ENCODE measurements around the gene STK39. TPM values are rescaled to one million over a fixed set of nuclear protein-coding genes. Genes with fewer than 3 reads are reported as not detected.

Gene STK39
- total RNA-seq, 2 experiments from 2014 or later: 17.7 to 41.1 TPM

- H3K36me3 ChIP-seq (ENCODE audit: insufficient read depth, low read length): peaks cover 25% of the 10 kb centered on the region
- ChIA-PET POLR2A (no interaction called here), CTCF (ENCODE audit: unreplicated experiment) (no interaction called here)
- TF ChIP-seq EZH2phosphoT487 (IDR thresholded peaks at IDR 0.05; ENCODE audit: borderline replicate concordance, low read depth, low read length) (no peak), CTCF (conservative IDR thresholded peaks at IDR 0.05; ENCODE audit: low read length) (no peak)
- intact Hi-C loops (cut with micrococcal nuclease; ENCODE audit: unreplicated experiment): no loop called here
- no peak overlapping the region for H3K4me2 ChIP-seq (ENCODE audit: low read length)
- H3K9me3 ChIP-seq (ENCODE audit: low read length): no peaks in the 10 kb centered on the region
- DNase-seq (ENCODE audit: low spot score): no peak
- no peak overlapping the region for H3K4me3 ChIP-seq (ENCODE audit: low read depth, low read length, poor library complexity, severe bottlenecking)
- no peaks in the 10 kb centered on the region for H4K20me1 ChIP-seq (ENCODE audit: insufficient read depth, low read length)
- no peak overlapping the region for H2AFZ ChIP-seq (ENCODE audit: low read length)
- no peaks in the 10 kb centered on the region for H3K9me2 ChIP-seq (ENCODE audit: insufficient read depth, low read length)
- no peaks in the 10 kb centered on the region for H3K4me1 ChIP-seq (ENCODE audit: insufficient read depth, low read length, poor library complexity, severe bottlenecking)
- H3K27ac ChIP-seq (ENCODE audit: low read depth, low read length, poor library complexity, severe bottlenecking): no peak overlapping the region
- no TSS peak for BruUV-seq (replicated peaks)
- H3K79me2 ChIP-seq (ENCODE audit: insufficient read depth, low read depth, low read length): no peaks in the 10 kb centered on the region
Observed at GRCh38 chr2:168159754-168160585, 87.4 kb downstream of the STK39 start.

- no peaks in the 10 kb centered on the region for H3K9me2 ChIP-seq (ENCODE audit: insufficient read depth, low read length)
- intact Hi-C loops (cut with micrococcal nuclease; ENCODE audit: unreplicated experiment): no loop called here
- H3K9me3 ChIP-seq (ENCODE audit: low read length): no peaks in the 10 kb centered on the region
- no peak overlapping the region for H3K27ac ChIP-seq (ENCODE audit: low read depth, low read length, poor library complexity, severe bottlenecking)
- H3K36me3 ChIP-seq (ENCODE audit: insufficient read depth, low read length): peaks cover 18% of the 10 kb centered on the region
- H3K79me2 ChIP-seq (ENCODE audit: insufficient read depth, low read depth, low read length): no peaks in the 10 kb centered on the region
- H3K4me1 ChIP-seq (ENCODE audit: insufficient read depth, low read length, poor library complexity, severe bottlenecking): no peaks in the 10 kb centered on the region
- no peak for DNase-seq (ENCODE audit: low spot score)
- CTCF ChIA-PET (ENCODE audit: unreplicated experiment): no interaction called here
- no peak overlapping the region for H3K4me3 ChIP-seq (ENCODE audit: low read depth, low read length, poor library complexity, severe bottlenecking)
- TF ChIP-seq EZH2phosphoT487 (IDR thresholded peaks at IDR 0.05; ENCODE audit: borderline replicate concordance, low read depth, low read length) (no peak), CTCF (conservative IDR thresholded peaks at IDR 0.05; ENCODE audit: low read length) (no peak)
- H2AFZ ChIP-seq (ENCODE audit: low read length): no peak overlapping the region
- H3K4me2 ChIP-seq (ENCODE audit: low read length): no peak overlapping the region
- no TSS peak for BruUV-seq (replicated peaks)
- H4K20me1 ChIP-seq (ENCODE audit: insufficient read depth, low read length): no peaks in the 10 kb centered on the region
- POLR2A ChIA-PET: no interaction called here
Observed at GRCh38 chr2:168158586-168158985, 88.8 kb downstream of the STK39 start.

GRCh38 chr2:168157926-168158325, 89.5 kb downstream of the STK39 start:
- CTCF ChIA-PET (ENCODE audit: unreplicated experiment): no interaction called here
- POLR2A ChIA-PET: no interaction called here
- H3K4me2 ChIP-seq (ENCODE audit: low read length): no peak overlapping the region
- no peak overlapping the region for H3K27ac ChIP-seq (ENCODE audit: low read depth, low read length, poor library complexity, severe bottlenecking)
- no peaks in the 10 kb centered on the region for H3K9me3 ChIP-seq (ENCODE audit: low read length)
- no peak overlapping the region for H3K4me3 ChIP-seq (ENCODE audit: low read depth, low read length, poor library complexity, severe bottlenecking)
- H4K20me1 ChIP-seq (ENCODE audit: insufficient read depth, low read length): no peaks in the 10 kb centered on the region
- H3K9me2 ChIP-seq (ENCODE audit: insufficient read depth, low read length): no peaks in the 10 kb centered on the region
- no peaks in the 10 kb centered on the region for H3K79me2 ChIP-seq (ENCODE audit: insufficient read depth, low read depth, low read length)
- DNase-seq (ENCODE audit: low spot score): no peak
- H3K36me3 ChIP-seq (ENCODE audit: insufficient read depth, low read length): peaks cover 12% of the 10 kb centered on the region; the same call in 1 of the 2 replicates
- no peaks in the 10 kb centered on the region for H3K4me1 ChIP-seq (ENCODE audit: insufficient read depth, low read length, poor library complexity, severe bottlenecking)
- TF ChIP-seq EZH2phosphoT487 (IDR thresholded peaks at IDR 0.05; ENCODE audit: borderline replicate concordance, low read depth, low read length): no peak
- no peak for TF ChIP-seq CTCF (conservative IDR thresholded peaks at IDR 0.05; ENCODE audit: low read length)
- no peak overlapping the region for H2AFZ ChIP-seq (ENCODE audit: low read length)
- BruUV-seq (replicated peaks): no TSS peak
- intact Hi-C loops (cut with micrococcal nuclease; ENCODE audit: unreplicated experiment): no loop called here
